HG03520 (cell line): ENCODE results near the gene GNG7.

Source experiments
- ATAC-seq: cut with Tn5 transposase; IDR thresholded peaks from one replicate; pipeline ENCODE4 v1.9.1; 2021; ENCODE audit warnings: mild to moderate bottlenecking, moderate library complexity; ENCODE audit not compliant: unreplicated experiment

GNG7 gene

GRCh38 chr19:2702170-2703076 is at the start of gene GNG7:
TSS of gene GNG7 (minus strand) at chr19:2702694. CDS start at chr19:2520688, 182,006 bp downstream.
- ATAC-seq = peak; percentile 68

- no peak for ATAC-seq
These were observed 48.9 kb upstream of the GNG7 start for GRCh38 chr19:2751438-2751830.

GRCh38 chr19:2750808-2751437 is 48.4 kb upstream of the GNG7 start:
- no peak for ATAC-seq

GRCh38 chr19:2747349-2747748 is 44.9 kb upstream of the GNG7 start:
- ATAC-seq = no peak

GRCh38 chr19:2744113-2744512 is 41.6 kb upstream of the GNG7 start:
- no peak for ATAC-seq

- ATAC-seq = no peak
These were observed 40.6 kb upstream of the GNG7 start for GRCh38 chr19:2743099-2743498.

- ATAC-seq = peak; percentile 5
These were observed 37.8 kb upstream of the GNG7 start for GRCh38 chr19:2740314-2740656.

GRCh38 chr19:2739602-2740313 is 37.3 kb upstream of the GNG7 start, which contains the start of gene SLC39A3:
TSS of gene SLC39A3 (minus strand) at chr19:2740017. CDS start at chr19:2737257, 2,760 bp downstream.
- peak; percentile 80 for ATAC-seq

GRCh38 chr19:2736550-2737190 is 34.2 kb upstream of the GNG7 start:
- ATAC-seq = no peak

GRCh38 chr19:2735374-2735773 is 32.9 kb upstream of the GNG7 start:
- no peak for ATAC-seq

- ATAC-seq = no peak
These were observed 32.2 kb upstream of the GNG7 start for GRCh38 chr19:2734589-2735288.

GRCh38 chr19:2733930-2734588 is 31.6 kb upstream of the GNG7 start:
- ATAC-seq = no peak

- ATAC-seq = no peak
These were observed 30.4 kb upstream of the GNG7 start for GRCh38 chr19:2732883-2733282.

- no peak for ATAC-seq
These were observed 29.7 kb upstream of the GNG7 start for GRCh38 chr19:2732157-2732725.

- no peak for ATAC-seq
These were observed 28.9 kb upstream of the GNG7 start for GRCh38 chr19:2731181-2731995.

- ATAC-seq = no peak
These were observed 27.7 kb upstream of the GNG7 start for GRCh38 chr19:2729943-2730818.

- no peak for ATAC-seq
These were observed 26.4 kb upstream of the GNG7 start for GRCh38 chr19:2728783-2729387.

- no peak for ATAC-seq
These were observed 25.1 kb upstream of the GNG7 start for GRCh38 chr19:2727640-2727944.
